NCI-H2171 (cell line): ENCODE results near the gene ATP6V0E1.
A peak's percentile ranks its signal among the peaks of the same experiment; 100 is the strongest.

Experiments used
- DNase-seq: peaks from one replicate; lab custom pipeline; 2025; lab: John Stamatoyannopoulos, UW

ATP6V0E1 gene

DNA sequence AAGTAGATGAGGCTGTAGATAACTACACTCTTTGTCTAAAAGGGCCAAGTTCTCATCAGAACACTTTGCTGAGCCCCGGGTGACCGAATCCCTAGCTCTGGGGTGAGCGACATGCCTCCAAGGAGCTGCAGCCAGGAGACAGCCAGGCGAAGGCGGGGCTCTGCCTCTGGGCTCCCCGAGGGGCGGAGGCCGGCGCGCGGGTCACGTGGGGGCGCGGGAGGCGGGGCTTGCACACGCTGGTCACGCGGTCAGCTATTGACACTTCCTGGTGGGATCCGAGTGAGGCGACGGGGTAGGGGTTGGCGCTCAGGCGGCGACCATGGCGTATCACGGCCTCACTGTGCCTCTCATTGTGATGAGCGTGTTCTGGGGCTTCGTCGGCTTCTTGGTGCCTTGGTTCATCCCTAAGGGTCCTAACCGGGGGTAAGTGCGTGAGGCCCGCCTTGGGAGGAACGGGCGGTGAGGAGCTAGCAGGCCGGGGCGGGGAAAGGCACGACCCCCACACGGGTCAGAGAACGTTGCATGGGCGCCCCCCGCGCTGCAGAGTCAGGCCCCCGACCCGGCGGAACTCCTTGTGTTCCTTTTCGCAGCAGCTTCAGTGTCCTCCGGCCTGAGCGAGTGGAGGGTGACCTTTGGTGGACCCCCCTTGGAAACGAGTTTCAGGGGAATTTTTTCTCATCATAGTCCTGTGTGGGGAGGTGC lies at the start of gene ATP6V0E1:
ATP6V0E1 (plus strand) TSS at position 230 of the 702 bp plus-strand sequence; CDS start at position 320, 90 bp downstream.
- peak; percentile 76 for DNase-seq

DNA sequence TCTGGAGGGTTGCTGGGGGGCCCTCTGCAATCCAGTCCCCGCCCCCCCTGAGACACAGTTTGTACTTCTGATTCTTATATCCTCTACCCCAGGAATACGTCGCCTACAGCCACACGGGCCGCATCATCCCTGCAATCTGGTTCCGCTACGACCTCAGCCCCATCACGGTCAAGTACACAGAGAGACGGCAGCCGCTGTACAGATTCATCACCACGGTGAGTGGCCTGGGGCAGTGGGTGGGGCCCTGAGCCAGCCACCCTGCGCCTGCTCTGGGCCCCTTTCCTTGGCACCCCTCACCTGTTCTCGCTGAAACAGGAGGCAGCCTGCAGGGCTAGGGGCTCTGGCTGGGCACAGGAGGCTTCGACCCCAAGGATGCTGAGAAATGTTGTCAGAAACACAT lies 48.5 kb upstream of the ATP6V0E1 start:
- DNase-seq: no peak

DNA sequence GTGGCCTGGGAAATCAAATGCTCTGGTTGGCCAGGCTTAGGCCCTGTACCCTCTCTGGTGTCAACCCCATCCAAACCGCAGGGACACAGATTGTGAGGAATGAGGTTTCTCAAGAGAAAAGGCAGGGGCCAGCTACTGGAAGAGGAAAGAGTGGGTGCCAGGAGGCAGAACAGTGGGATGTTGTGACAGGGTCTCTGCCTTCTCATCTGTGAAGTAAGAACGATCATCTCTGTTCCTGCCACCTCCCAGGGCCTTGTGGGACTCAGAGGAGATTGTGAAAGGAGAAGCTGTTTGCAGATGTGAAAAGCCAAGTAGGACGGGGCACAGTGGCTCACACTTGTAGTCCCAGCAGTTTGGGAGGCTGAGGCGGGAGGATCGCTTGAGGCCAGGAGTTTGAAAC lies 47.2 kb upstream of the ATP6V0E1 start:
- no peak for DNase-seq

DNA sequence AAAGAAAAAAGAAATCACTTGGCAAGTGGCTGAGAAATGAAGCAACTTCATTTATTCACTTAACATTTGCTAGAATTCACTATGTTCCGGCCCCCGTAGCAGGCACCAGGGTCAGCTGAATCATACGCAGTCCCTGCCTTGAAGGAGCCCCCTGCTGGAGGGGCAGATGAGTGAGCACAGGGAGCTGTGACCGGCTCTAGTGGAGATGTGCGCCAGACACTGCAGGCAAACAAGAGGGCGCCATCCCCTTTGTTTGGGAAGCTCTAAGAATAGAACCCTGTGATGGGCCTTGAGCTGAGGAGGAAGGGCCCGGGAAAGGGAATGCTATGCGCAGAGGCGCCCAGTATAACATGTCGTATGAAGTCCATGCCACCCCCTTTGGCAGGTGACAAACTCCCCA lies 44.5 kb upstream of the ATP6V0E1 start:
- no peak for DNase-seq

DNA sequence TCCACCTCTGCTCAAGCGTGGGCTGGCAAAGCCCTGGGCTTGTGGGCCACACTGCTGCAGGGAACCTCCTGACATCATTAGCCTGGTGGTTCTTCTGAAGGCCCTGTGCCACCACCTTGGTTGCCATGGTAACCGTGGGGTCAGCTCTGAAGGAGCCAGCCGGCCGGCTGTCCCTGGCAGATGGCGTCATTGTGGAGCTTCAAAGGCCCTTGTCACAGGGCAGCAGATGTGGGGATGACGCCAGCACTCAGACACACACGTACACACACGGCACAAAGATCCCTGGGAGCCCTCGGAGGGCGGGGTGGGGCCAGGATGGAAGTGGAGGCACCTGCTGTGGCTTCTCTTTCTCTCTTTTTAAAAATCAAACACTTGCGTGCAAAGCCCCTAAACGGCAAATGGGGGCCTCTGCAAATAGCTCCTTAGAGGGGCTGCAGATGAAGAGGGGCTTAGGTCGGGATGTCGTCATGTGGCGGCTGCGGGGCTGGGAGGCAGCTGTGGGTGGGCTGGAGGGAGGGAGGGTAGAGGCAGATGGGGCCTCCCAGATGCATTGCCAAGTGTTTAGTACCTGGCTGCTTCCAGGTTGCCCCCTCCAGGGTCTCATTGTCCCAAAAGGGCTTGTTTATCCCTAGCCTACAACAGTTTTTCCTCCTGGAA lies 43.8 kb upstream of the ATP6V0E1 start:
- DNase-seq: peak; percentile 68

DNA sequence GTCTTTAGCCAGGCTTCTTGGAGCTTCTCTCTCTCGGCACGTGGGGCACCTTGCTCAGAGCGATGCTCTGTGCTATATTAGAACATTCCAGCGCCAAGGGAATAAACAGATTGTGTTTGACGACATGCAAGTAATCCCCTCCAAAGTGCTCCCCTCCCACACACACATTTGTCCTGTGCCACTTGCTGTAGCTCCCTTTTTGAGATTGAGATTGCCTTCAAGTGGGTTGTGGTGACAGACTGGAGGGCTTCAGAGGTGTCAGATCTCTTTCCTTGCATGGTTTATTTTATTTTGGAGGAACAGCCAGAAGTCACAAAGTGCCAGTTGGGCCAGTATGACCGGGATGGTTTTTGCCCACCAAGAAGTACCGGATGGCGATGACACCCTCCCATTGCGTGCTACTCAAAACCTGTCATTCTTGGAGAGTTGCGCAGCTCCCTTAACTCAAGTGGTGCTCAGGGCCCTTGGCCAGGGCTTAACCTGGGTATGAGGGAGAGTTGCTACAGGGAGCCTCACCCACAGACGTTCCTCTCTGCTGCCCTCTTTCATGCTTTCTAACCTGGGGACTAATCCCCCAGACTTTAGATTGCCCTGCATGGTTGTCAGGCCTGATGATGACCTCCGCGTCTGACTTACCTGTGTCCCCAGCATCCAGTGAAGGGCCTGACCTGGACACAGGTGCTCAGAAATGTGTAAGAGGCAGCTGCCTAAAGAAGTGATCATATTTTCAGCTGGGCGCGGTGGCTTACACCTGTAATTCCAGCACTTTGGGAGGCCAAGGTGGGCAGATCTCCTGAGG lies 43.1 kb upstream of the ATP6V0E1 start:
- no peak for DNase-seq

DNA sequence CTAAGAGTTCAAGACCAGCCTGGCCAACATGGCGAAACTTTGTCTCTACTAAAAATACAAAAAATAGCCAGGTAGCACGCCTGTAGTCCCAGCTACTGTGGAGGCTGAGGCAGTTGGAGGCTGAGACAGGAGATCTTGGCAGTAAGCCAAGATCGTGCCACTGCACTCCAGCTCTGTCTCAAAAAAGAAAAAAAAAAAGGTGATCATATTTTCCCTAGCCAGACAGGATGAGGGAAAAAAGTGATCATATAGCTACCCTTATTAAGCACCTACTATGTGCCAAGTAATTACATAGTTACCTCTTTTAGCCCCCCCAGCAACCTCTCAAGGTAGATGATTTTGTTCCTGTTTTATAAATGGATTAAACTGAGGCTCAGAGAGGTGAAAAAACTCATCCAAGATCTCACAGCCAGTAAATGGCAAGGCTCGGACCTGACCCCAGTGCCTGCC lies 42.5 kb upstream of the ATP6V0E1 start:
- peak; percentile 24 for DNase-seq

DNA sequence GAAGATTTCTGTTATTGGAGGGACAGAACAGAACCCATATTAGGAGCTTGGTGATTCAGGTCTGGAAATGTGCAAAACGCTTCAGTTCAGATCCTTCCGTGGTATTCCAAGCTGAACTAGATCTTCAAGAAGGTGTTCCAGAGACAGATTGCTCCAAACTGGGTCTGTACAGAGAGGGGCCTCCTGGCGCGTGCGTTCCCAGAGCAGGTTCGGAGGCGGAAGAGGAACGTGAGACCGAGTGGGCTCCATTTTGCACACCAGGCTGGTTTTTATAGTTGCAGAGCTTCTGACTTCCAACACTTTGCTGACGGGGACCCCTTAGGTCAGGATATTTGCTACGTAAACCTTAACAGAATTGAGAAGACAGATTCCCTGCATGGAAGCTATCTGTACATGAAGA lies 41.0 kb upstream of the ATP6V0E1 start:
- DNase-seq: no peak

DNA sequence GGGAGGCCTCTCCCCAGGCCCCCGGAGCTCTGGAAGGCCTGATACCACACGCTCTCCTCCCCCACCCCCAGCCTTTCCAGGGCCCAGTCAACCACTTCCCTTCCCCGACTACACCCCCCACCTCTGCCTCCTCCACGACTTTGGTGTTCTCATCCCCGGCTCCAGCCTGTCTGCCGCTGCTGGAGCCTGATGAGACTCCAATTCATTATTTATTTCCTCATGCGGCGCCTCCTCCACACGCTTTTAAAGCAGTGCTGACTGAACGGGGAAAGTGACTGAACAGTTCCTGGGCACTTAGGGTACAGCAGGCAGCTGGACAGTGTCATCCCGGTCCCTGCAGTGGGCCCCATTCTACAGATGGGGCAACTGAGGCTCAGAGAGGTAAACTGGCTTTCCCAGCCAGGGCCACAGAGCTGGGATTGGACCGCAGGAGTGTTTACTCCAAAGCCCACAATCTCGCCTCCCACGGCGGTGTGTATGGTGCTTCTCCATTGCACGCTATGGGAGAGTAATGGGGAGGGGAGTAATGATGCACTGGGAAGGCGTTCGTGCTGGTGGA lies 40.2 kb upstream of the ATP6V0E1 start:
- no peak for DNase-seq

DNA sequence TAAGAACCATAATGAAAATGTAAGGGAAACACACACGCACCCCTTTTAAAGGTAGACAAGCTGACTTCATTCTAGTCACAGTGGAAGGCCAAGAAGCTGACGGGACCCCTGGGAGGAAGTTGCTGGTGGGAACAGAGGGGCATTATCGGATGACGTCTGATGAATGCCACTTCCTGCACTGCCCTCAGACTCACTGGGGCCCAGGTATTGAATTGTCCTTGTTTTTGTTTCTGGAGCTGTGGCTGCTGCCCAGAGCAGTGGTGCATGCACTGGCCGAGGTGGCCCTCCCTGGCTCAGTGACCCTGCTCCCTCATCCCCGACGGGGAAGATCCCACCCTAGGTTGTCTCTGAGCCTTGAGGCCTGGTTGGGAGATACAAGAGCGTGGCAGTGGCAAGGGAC lies 39.7 kb upstream of the ATP6V0E1 start:
- DNase-seq: no peak

DNA sequence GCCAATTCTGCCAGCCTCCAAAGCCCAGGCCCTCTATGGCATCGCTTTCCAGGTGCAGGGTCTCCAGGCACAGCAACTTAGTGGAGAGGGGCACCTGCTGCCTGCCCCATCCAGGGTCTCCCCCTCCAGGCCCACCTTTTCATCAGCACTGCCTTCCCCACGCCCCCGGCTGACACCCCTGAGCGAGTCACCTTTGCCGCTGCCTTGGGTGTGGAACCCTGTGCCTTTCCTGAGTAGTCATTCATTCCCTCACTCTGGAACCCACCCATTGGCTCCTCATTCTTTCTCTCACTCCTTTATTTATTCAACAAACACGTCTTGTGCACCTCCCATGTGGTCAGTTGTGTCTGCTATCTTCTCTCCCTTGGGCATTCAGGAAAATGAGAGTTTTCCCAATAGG lies 38.8 kb upstream of the ATP6V0E1 start:
- no peak for DNase-seq

DNA sequence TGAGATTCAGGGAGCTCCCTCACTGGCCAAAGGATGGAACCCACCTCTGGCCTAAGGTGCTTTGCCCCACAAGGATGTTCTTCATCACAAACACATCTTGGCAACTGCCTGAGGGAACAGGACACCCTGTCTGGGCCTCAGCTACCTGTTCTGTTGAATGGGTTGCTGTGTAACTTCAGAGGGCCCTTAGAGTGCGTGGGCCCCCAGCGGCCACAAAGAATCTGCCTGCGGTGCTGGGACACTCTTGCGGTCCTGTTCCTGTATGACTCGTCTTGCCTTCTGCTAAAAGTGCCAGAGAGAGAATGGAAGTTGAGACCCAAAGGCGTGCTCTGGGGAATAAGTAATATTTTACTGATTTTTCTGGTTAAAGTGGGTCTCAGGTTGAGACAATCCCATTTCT lies 38.4 kb upstream of the ATP6V0E1 start:
- DNase-seq: no peak

DNA sequence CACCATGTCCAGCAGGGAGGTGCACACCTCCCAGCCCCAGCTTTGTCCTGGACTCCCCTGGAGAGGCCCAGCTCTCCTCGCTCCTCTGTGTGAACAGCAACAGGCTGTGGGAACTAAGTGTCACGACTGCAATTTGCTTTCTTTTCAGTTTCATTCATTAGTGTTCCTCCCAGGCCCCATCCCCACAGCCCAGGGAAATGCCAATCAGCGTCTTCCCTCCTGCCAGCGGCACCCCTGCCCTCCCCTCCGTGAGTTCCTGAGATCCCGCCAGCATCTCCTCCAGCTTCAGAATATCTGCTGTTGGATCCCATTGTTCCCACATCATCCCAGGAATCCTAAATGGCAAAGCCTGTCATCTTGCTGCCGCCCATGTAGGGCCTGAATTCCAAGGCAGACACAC lies 37.4 kb upstream of the ATP6V0E1 start:
- no peak for DNase-seq

DNA sequence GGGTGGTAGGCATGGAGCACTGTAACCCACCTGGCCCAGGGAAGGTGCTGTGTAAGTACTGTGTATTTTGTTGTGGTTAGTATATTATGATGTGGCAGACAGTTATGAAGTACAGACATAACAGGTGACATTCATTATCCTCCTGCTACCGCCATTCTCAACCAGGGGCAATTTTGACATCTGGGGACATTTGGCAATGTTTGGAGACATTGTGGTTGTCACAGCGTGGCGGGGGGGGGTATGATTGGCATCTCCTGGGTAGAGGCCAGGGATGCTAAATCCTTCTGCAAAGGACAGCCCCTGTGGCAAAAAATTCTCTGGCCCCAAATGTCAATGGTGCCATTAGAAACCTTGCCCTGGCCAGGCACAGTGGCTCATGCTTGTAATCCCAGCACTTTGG lies 34.1 kb upstream of the ATP6V0E1 start:
- no peak for DNase-seq

DNA sequence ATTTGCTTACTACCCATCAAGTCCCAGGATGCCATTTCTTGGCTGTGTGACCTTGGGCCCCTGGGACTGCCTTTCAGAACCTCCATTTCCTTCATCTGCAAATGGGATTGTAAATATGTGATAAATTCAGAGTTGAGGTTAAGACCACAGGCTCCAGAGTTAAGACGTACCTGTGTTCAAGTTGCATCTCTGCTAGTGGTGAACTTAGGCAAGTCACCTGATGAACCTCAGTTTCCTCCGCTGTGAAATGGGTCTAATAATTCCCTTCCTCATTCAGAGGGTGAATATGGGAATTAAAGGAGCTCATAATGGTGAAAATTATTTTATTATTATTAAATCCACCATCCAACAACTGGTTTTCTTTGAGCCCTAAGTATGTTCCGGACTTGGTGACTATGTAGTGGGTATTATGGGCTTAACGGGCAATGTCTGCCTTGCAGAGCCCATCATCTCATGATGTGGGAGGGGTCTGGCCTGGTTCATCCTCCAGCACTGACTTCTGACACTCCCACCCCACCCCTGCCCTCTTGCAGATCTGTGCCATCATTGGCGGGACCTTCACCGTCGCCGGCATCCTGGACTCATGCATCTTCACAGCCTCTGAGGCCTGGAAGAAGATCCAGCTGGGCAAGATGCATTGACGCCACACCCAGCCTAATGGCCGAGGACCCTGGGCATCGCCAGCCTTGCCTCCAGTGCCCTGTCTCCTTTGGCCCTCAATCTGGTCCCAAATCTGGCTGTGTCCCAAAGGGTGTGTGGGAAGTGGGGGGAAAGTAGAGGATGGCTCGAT lies 33.2 kb upstream of the ATP6V0E1 start:
- no peak for DNase-seq

DNA sequence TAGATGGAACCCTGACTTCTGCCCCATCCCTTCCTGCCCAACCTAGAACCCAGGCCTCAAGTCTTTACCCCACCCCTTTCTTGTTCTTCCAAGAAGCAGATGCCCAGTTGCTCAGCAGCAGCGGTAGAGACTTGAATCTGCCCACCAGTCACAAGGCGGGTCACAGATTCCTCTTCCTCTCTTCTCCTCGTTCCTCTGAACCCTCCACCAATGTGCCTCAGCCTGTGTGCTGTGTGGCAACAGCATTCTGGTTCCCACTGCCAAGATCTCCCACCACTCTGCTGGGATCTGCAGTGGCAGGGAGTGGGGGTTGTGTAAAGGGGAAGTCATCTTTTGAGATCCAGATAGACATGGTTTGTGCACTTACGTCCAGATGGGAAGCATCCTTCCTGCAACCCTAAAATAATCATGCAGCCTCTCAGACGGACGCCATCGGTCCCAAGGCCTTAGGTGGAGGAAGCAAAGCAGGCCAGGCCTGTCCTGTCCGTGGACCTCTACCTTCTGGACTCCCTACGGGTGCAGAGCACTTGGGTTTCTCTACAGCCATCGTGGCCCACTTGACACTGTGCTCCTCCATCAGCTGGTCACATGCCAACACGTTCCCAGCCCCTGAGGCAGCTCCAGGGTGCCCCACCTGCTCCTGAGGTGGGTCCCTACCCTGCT lies 32.1 kb upstream of the ATP6V0E1 start:
- DNase-seq: no peak

DNA sequence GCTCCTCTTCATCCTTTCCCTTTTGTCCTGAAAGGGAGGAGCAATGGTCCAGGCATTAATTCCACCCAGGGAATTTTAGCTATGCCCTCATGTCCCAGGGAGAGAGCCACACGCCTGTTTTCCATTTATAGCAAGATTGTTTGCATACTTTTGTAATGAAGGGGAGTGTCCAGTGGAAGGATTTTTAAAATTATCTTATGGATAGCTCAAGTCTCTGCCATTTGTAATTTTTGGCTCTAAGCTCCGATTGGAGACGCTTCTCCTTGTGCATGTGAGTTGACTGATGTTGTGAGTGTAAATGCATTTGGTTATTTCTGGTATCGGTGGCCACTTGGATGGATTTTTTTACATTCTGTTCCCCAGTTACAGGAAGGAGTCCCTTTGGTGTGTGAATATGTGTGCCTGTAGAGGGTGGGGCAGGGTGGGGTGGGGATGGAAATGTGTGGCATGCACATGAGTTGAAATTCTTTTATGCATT lies 31.5 kb upstream of the ATP6V0E1 start:
- DNase-seq: no peak

DNA sequence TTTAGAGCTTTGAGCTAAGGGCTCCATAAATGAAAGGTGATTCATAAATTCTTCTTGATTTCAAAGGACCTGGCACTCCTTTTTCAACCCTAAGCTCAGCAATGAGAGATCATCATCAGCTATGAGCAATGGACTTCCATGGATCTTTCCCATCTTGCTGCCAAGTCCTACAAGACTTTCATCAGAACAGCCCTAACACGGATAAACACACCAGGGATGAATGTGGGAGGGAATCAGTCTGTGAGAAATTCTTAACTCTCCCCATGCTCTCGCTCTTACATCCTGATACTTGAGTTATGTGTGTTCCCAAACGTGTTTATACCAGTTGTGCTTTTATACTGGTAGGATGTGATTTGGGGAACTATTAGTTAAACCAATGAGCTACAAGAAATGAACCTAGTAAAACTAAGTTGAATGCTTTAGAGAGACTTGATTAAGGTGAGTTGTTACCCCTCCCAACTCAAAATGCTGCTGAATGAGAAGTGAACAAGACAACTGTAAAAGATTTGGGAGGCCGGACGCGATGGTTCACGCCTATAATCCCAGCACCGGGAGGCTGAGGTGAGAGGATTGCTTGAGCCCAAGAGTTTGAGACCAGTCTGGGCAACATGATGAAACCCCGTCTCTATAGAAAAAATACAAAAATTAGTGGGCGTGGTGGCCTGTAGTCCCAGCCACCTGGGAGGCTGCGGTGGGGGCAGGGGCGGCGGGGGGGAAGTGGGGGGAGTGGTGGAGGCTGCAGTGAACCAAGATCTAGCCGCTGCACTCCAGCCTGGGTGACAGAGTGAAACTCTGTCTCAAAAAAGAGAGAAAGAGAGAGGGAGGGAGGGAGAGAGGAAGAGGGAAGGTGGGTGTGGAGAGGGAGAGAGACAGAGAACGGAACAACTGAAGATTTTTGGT lies 29.5 kb upstream of the ATP6V0E1 start:
- DNase-seq: no peak

DNA sequence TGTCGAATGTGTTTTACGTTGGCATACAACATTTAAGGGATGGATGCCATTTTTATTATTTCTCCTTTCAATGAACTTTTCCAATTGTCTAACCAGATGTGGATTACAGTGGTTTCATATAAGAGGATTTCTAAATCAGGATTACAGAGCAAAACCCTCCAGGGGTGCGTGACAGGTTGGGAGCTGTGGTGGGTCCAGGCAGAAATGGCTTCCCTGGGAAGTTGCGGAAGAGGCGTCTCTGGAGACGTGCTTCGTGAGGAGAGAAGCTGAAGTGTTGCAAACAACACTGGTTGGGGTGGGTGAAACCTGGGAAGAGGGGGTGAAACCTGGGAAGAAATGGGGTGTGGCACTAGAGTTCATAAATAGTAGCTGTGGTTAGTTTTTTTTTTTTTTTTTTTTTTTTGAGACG lies 28.8 kb upstream of the ATP6V0E1 start:
- no peak for DNase-seq

DNA sequence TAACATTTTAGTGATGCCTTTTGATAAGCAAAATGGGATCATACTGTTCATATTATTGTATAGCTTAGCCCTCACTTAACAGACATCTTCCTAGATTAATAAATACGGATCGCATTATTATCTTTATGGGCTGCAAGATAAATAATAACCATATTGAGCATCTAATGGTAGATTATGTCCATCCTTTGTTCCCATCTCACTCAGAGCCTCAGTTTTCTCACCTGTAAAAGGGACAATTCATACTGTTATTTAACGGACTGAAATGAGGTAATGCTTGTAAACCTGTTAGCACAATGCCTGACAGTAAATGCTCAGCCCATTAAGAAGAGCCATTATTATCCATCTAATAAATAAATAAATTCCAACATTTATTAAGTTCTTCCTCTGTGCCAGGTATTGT lies 27.3 kb upstream of the ATP6V0E1 start:
- DNase-seq: no peak
